Measurements from ENCODE around the gene SMARCA5.

SMARCA5 gene

DNA sequence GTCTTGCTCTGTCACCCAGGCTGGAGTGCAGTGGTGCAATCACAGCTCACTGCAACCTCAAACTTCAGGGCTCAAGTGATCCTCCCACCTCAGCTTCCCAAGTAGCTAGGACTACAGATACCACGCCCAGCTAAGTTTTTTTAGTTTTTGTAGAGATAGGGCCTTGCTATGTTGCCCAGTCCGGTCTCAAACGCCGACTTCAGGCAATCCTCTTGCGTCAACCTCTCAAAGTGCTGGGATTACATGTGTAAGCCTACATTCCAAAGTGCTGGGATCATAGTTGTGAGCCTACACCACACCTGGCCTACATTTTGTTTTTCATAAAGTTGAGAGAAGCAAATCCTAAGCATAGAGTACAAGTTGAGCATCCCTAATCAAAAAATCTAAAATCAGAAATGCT is 42.2 kb downstream of the SMARCA5 start:
- TF ChIP-seq, protein P1, sequence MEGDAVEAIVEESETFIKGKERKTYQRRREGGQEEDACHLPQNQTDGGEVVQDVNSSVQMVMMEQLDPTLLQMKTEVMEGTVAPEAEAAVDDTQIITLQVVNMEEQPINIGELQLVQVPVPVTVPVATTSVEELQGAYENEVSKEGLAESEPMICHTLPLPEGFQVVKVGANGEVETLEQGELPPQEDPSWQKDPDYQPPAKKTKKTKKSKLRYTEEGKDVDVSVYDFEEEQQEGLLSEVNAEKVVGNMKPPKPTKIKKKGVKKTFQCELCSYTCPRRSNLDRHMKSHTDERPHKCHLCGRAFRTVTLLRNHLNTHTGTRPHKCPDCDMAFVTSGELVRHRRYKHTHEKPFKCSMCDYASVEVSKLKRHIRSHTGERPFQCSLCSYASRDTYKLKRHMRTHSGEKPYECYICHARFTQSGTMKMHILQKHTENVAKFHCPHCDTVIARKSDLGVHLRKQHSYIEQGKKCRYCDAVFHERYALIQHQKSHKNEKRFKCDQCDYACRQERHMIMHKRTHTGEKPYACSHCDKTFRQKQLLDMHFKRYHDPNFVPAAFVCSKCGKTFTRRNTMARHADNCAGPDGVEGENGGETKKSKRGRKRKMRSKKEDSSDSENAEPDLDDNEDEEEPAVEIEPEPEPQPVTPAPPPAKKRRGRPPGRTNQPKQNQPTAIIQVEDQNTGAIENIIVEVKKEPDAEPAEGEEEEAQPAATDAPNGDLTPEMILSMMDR (conservative IDR thresholded peaks at IDR 0.05; ENCODE audit: low read depth), result no peak
- no peak for DNase-seq (ENCODE audit: low spot score)
- POLR2A ChIA-PET (ENCODE audit: low non-redundant PET), result no interaction called here
- no peak overlapping the region for H3K27ac ChIP-seq
- CTCF ChIA-PET, result no interaction called here

DNA sequence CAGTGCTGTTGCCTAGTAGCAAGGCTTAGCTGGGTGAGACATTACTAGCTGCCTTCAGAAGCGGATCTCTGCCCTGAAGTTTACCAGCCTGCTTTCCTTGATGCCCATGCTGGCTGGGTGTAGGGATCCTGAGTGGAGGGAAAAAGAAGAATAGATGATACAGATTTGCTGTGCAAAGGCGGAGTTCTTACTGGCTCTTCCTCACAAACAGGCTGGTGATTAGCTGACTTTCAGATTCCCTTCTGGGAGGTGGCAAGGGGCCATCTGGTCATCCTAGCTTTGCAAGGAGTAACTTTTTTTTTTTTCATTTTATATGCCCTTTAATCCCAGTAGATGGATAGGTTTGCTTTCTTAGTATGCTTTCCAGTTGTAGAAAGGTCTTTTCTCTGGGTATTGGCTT is 44.8 kb downstream of the SMARCA5 start:
- H3K27ac ChIP-seq, result no peak overlapping the region
- no peak for DNase-seq (ENCODE audit: low spot score)
- ChIA-PET POLR2A (ENCODE audit: low non-redundant PET) (no interaction called here), CTCF (interaction anchor here (0.6 to 1.3 kb wide), 7 partner anchors 15 to 492 kb away, joined by 3 to 5 read pairs (median 3); no protein-coding TSS in a partner anchor)
- TF ChIP-seq, protein P1 (conservative IDR thresholded peaks at IDR 0.05; ENCODE audit: low read depth), result no peak

DNA sequence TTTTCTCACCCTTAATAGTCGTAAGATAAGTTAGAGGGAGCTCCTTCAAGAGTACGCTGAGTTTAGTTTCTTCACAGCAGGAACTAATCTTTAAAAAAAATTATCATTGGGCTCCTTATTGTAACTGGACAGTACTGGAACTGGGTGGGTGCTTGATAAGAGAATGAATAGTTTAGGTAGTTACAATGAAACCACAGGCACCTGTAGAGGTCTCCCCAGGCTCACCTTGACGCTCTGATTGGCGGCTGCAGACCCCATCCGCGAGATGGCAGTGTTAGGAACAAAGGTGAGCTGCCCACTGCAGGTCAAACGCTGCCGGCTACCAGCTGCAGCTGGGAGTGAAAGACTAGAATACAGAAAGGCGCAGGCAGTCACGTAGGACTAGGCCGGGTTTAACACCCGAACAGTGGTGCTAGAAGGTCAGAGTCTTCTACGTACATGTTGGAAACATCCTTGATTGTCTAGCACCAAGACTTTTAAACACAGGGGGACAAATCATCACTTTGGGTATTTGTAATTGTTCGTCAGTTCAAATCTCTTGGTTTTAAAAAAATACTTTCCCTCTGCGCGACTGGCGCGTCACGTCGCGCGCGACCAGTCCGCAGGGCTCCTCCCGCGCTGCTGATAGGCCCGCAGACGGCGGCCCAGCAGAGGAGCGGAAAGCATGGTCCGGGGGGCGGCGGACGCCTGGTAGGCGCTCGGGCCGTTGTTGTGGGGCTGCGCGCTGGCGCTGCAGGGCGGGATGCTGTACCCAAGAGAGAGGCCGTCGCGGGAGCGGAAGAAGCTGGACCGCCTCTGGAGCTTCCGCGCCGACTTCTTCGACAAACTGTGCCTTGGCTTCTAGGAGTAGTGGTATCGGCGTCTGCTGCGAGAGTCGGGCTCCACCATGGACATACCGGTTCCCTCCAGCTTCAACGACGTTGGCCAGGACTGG is 45.6 kb downstream of the SMARCA5 start:
- DNase-seq (ENCODE audit: low spot score), result peak; percentile 89
- ChIA-PET CTCF (interaction anchor here (0.5 to 1.3 kb wide), 7 partner anchors 15 to 996 kb away, joined by 3 to 4 read pairs (median 3); no protein-coding TSS in a partner anchor), POLR2A (ENCODE audit: low non-redundant PET) (no interaction called here)
- TF ChIP-seq, protein P1 (conservative IDR thresholded peaks at IDR 0.05; ENCODE audit: low read depth), result peak; percentile 86
- H3K27ac ChIP-seq, result peak overlapping the region; percentile 68

DNA sequence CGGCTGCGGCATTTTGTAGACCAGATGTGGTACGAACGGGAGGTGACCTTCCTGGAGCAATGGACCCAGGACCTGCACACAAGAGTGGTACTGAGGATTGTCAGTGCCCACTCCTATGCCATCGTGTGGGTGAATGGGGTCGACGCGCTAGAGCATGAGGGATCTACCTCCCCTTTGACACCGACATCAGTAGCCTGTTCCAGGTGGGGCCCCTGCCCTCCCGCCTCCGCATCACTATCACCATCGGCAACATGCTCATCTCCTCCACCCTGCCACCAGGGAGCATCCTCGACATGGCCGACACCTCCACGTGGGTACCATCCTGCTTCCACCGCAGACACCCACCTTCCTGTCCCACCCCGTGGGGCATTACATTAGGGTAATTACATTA is 46.2 kb downstream of the SMARCA5 start:
- no peak for DNase-seq (ENCODE audit: low spot score)
- CTCF ChIA-PET, result interaction anchor here (0.7 kb wide), 1 partner anchor 289 kb away, joined by 5 read pairs; no protein-coding TSS in a partner anchor
- POLR2A ChIA-PET (ENCODE audit: low non-redundant PET), result no interaction called here
- TF ChIP-seq, protein P1 (conservative IDR thresholded peaks at IDR 0.05; ENCODE audit: low read depth), result no peak
- peak overlapping the region; percentile 68 for H3K27ac ChIP-seq

DNA sequence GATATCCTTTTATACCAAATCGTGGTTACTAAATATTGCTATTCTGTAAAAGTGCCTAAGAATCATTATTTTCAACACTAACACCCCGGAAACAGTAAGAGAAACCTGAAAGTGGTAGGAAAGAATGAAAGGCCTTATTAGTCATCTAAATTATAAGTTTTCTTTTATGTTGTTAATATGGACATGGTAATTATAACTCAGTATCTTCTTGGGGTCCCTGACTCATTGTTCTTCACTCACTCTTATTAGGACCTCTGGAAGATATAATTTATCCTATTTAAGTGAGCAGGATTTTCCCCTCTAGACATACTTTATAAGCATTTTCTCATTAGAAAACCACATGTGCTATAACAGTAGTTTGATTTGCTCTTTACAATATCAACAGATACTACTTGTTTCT is 51.0 kb downstream of the SMARCA5 start:
- POLR2A ChIA-PET (ENCODE audit: low non-redundant PET), result no interaction called here
- CTCF ChIA-PET, result no interaction called here

DNA sequence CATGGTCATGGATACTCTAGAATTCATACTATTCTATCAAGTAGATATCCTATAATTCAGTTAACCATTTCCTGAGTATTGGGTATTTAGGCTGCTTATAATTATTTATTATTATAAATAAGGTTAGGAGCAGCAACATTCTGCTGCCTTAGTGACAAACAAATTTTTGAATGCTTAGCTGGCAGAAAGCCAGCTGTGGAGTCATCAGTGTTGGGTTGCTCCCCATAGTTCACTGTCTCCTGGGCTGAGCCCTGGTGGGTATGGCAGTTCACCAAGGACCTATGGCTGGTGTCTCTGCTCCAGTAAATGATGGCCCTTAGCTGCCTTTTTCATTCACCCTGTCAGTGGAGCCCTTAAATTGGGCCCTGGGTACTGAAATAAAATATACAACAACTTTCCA is 61.8 kb downstream of the SMARCA5 start:
- H3K27ac ChIP-seq, result no peak overlapping the region
- POLR2A ChIA-PET (ENCODE audit: low non-redundant PET), result no interaction called here
- no peak for DNase-seq (ENCODE audit: low spot score)
- TF ChIP-seq, protein P1 (conservative IDR thresholded peaks at IDR 0.05; ENCODE audit: low read depth), result no peak
- CTCF ChIA-PET, result no interaction called here

More for the DNA sequence above, 51.0 kb downstream of the SMARCA5 start:
- no peak for DNase-seq (ENCODE audit: low spot score)
- TF ChIP-seq, protein P1 (conservative IDR thresholded peaks at IDR 0.05; ENCODE audit: low read depth), result no peak
- H3K27ac ChIP-seq, result no peak overlapping the region
